PC-9 (cell line): ENCODE data around the gene C1R. TPM values are rescaled to one million over a fixed set of nuclear protein-coding genes. Genes with fewer than 3 reads are reported as not detected.

Source experiments
- BruUV-seq: library from RNA; stranded (reverse); fragments of 400-500 nt; replicated peaks from 2 replicates; lab custom pipeline; 2021; lab: Mats Ljungman, UMichigan
- CTCF ChIA-PET: fragments of 300-600 bp; sonication (Branson Sonifier 250); formaldehyde crosslinking; loops from one replicate; lab custom pipeline; 2022; ENCODE audit warnings: antibody characterized with exemption; lab: Charles Lee
- POLR2A ChIA-PET: fragments of 300-600 bp; sonication (Branson Sonifier 250); formaldehyde crosslinking; loops from one replicate; lab custom pipeline; 2022; ENCODE audit warnings: antibody characterized with exemption; ENCODE audit not compliant: unreplicated experiment; lab: Charles Lee
- DNase-seq, 2 experiments: peaks; one replicate each; pipeline versions ENCODE4 v3.0.0 to v3.0.0-alpha.2; 2015 to 2022; ENCODE audit warnings: mixed read lengths in 1 of 2
- H2AFZ ChIP-seq: fragments of 200-600 bp; sonication (generic); 2 replicates; pipeline ENCODE4 v1.8.1; 2017; ENCODE audit warnings: antibody characterized with exemption
- H3F3A ChIP-seq: fragments of 200-600 bp; sonication (generic); 2 replicates; pipeline ENCODE4 v1.8.1; 2017; ENCODE audit warnings: antibody characterized with exemption, mild to moderate bottlenecking, low read depth; ENCODE audit not compliant: insufficient read depth
- H3K27ac ChIP-seq: fragments of 200-600 bp; sonication (generic); 2 replicates; pipeline ENCODE4 v1.6.1; 2016; ENCODE audit warnings: mixed run types
- H3K27me3 ChIP-seq: fragments of 200-600 bp; sonication (generic); 2 replicates; pipeline ENCODE4 v1.6.1; 2016; ENCODE audit warnings: low read depth, mixed run types; ENCODE audit not compliant: insufficient read depth
- H3K36me3 ChIP-seq: fragments of 200-600 bp; sonication (generic); 2 replicates; pipeline ENCODE4 v1.6.1; 2016; ENCODE audit warnings: low read depth, mixed run types
- H3K4me1 ChIP-seq: fragments of 200-600 bp; sonication (generic); replicated peaks from 2 replicates; pipeline ENCODE4 v1.6.1; 2016; ENCODE audit warnings: mixed run types; ENCODE audit not compliant: insufficient read depth
- H3K4me2 ChIP-seq: fragments of 200-600 bp; sonication (generic); 2 replicates; pipeline ENCODE4 v1.6.1; 2017; ENCODE audit warnings: mixed run types
- H3K4me3 ChIP-seq: fragments of 200-600 bp; sonication (generic); 2 replicates; pipeline ENCODE4 v1.6.1; 2016; ENCODE audit warnings: mixed run types
- H3K79me2 ChIP-seq: fragments of 200-600 bp; sonication (generic); 2 replicates; pipeline ENCODE4 v1.6.1; 2017; ENCODE audit warnings: low read depth, mixed run types
- H3K9me2 ChIP-seq: fragments of 200-600 bp; sonication (generic); 2 replicates; pipeline ENCODE4 v1.8.1; 2017; ENCODE audit warnings: mild to moderate bottlenecking; ENCODE audit not compliant: insufficient read depth
- H3K9me3 ChIP-seq: fragments of 200-600 bp; sonication (generic); 2 replicates; pipeline ENCODE4 v1.8.1; 2016; ENCODE audit warnings: low read depth; ENCODE audit not compliant: insufficient read depth
- H4K20me1 ChIP-seq: fragments of 200-600 bp; sonication (generic); 2 replicates; pipeline ENCODE4 v1.8.1; 2017; ENCODE audit not compliant: insufficient read depth
- EZH2 ChIP-seq: fragments of 200-600 bp; sonication (generic); IDR thresholded peaks from 2 replicates; pipeline ENCODE4 v1.8.0; 2017; ENCODE audit warnings: antibody characterized with exemption, low read depth
- intact Hi-C: fragments of 100-400 bp; cut with micrococcal nuclease; formaldehyde crosslinking; loops from one replicate; pipeline ENCODE4 v1.10.0; 2022; ENCODE audit not compliant: unreplicated experiment
- total RNA-seq: library from RNA; stranded (reverse); gene quantifications from 2 replicates; pipeline ENCODE4 v1.2.3, GENCODE V29; 2021
- TF ChIP-seq, protein P1 (sequence below): fragments of 200-600 bp; sonication (generic); conservative IDR thresholded peaks from 2 replicates; pipeline ENCODE4 v1.6.1; 2017; ENCODE audit warnings: mixed run types, antibody characterized with exemption, mild to moderate bottlenecking, moderate library complexity

C1R gene
- total RNA-seq, 1 experiment from 2014 or later = 24.0 TPM

DNA sequence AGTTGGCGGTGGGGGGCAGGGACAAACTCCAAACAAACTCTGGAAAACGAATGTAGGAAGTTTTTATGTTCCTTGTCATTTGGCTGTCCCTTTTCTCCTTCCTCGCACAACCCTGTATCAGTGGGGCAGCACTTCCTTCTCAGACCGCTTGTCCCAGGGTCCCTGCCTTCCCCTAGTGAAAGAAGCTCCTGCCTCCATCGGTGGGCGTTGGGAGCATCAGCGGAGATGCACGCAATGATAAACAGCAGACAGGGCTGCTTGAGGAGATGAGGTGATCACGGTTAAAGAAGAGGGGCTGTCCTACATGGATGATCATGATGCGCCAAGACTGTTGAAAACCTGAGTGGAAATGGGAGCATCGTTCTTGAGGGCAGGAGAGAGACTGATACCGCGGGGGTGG, 31.1 kb downstream of the C1R start:
- peaks cover 16% of the 10 kb centered on the region; the same call in 1 of the 2 replicates for H3K4me1 ChIP-seq
- H3K4me3 ChIP-seq = no peak overlapping the region
- intact Hi-C loops = loop anchor here (2.0 kb wide), 1 partner anchor 128 kb away; the partner anchor contains the start of gene PEX5
- H3K36me3 ChIP-seq = no peaks in the 10 kb centered on the region
- H3K9me3 ChIP-seq = no peaks in the 10 kb centered on the region
- H3K79me2 ChIP-seq = no peaks in the 10 kb centered on the region
- no peak overlapping the region for H3K4me2 ChIP-seq
- DNase-seq = no peak
- no peak overlapping the region for H3K27ac ChIP-seq
- no peak overlapping the region for H2AFZ ChIP-seq
- H3K9me2 ChIP-seq = no peaks in the 10 kb centered on the region; the same call in 1 of the 2 replicates
- no peaks in the 10 kb centered on the region for H3K27me3 ChIP-seq
- ChIA-PET CTCF (interaction anchor here (0.6 to 1.6 kb wide), 6 partner anchors 8 to 50 kb away, joined by 3 to 4 read pairs (median 4); no protein-coding TSS in a partner anchor), POLR2A (interaction anchor here (0.6 kb wide), 2 partner anchors 33 to 52 kb away, joined by 3 read pairs; no protein-coding TSS in a partner anchor)
- TSS peak; percentile 76 for BruUV-seq
- no peaks in the 10 kb centered on the region for H4K20me1 ChIP-seq
- no peaks in the 10 kb centered on the region for H3F3A ChIP-seq
- TF ChIP-seq EZH2 = no peak
- TF ChIP-seq, protein P1, sequence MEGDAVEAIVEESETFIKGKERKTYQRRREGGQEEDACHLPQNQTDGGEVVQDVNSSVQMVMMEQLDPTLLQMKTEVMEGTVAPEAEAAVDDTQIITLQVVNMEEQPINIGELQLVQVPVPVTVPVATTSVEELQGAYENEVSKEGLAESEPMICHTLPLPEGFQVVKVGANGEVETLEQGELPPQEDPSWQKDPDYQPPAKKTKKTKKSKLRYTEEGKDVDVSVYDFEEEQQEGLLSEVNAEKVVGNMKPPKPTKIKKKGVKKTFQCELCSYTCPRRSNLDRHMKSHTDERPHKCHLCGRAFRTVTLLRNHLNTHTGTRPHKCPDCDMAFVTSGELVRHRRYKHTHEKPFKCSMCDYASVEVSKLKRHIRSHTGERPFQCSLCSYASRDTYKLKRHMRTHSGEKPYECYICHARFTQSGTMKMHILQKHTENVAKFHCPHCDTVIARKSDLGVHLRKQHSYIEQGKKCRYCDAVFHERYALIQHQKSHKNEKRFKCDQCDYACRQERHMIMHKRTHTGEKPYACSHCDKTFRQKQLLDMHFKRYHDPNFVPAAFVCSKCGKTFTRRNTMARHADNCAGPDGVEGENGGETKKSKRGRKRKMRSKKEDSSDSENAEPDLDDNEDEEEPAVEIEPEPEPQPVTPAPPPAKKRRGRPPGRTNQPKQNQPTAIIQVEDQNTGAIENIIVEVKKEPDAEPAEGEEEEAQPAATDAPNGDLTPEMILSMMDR = no peak

DNA sequence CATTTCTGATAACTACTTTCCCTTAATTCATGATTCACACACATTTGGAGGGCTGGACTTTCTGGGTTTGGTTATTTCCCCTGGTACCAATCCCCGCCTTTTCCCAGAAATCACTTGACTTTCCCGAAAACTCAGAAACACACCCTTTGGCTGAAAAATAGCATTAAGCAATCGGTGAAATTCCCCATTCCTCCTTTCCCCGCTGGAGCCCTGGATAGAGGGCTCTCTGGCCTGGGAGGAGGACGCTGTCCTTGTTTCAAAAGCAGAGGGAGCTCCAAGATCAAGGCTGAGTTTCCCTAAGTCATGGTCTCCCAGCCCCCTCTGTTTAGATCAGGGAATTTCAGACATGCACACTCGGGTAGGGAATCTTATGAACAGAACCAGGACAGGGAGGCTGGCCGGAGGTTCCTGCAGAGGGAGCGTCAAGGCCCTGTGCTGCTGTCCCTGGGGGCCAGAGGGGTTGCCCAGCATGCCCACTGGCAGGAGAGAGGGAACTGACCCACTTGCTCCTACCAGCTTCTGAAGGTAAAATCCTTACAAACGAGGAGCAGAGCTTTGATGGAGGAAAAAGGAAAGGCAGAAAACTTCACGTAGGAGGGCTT, 31.8 kb downstream of the C1R start, which contains the start of gene C1S:
Gene C1S, plus strand, starts transcription at position 366 of the 602 bp plus-strand sequence. CDS start 1,195 bp downstream, outside the sequence.
- Histone ChIP-seq H3K36me3 (no peaks in the 10 kb centered on the region), H3K4me1 (peaks cover 16% of the 10 kb centered on the region; the same call in 1 of the 2 replicates), H3K79me2 (no peaks in the 10 kb centered on the region), H3K9me3 (no peaks in the 10 kb centered on the region), H3K4me2 (peak within 1 kb of the TSS; percentile 35), H3K27me3 (peaks cover 2% of the 10 kb centered on the region; the same call in 1 of the 2 replicates), H3F3A (no peaks in the 10 kb centered on the region), H4K20me1 (no peaks in the 10 kb centered on the region), H3K27ac (no peak within 1 kb of the TSS), H3K9me2 (no peaks in the 10 kb centered on the region; the same call in 1 of the 2 replicates), H2AFZ (peak within 1 kb of the TSS; percentile 19; the same call in 1 of the 2 replicates), H3K4me3 (no peak within 1 kb of the TSS)
- intact Hi-C loops = loop anchor here (1.0 to 2.0 kb wide), 6 partner anchors 32 to 578 kb away; partner anchors contain the start of genes C1R and PEX5
- ChIA-PET CTCF (interaction anchor here (0.6 to 1.6 kb wide), 10 partner anchors 8 to 371 kb away, joined by 3 to 5 read pairs (median 4); partner anchors contain the start of gene ZNF384), POLR2A (interaction anchor here (0.5 to 0.7 kb wide), 4 partner anchors 9 to 134 kb away, joined by 3 to 4 read pairs (median 4); no protein-coding TSS in a partner anchor)
- no TSS peak for BruUV-seq
- TF ChIP-seq EZH2 = no peak
- TF ChIP-seq, protein P1 = peak; percentile 73
- DNase-seq = peak; percentile 68 to 69

GRCh38 chr12:7059780-7060179, 32.5 kb downstream of the C1R start:
- H3K9me3 ChIP-seq = no peaks in the 10 kb centered on the region
- no peaks in the 10 kb centered on the region; the same call in 1 of the 2 replicates for H3K9me2 ChIP-seq
- H3K4me1 ChIP-seq = peaks cover 16% of the 10 kb centered on the region; the same call in 1 of the 2 replicates
- H3K4me3 ChIP-seq = no peak overlapping the region
- intact Hi-C loops = loop anchor here (1.0 to 2.0 kb wide), 6 partner anchors 33 to 579 kb away; partner anchors contain the start of genes C1R and PEX5
- no peaks in the 10 kb centered on the region for H3K36me3 ChIP-seq
- BruUV-seq = no TSS peak
- CTCF ChIA-PET = interaction anchor here (0.6 to 1.6 kb wide), 6 partner anchors 9 to 370 kb away, joined by 3 to 5 read pairs (median 4); partner anchors contain the start of gene ZNF384
- no peaks in the 10 kb centered on the region for H3K79me2 ChIP-seq
- H3F3A ChIP-seq = no peaks in the 10 kb centered on the region
- peak overlapping the region; percentile 35; the same call in 1 of the 2 replicates for H3K4me2 ChIP-seq
- H3K27ac ChIP-seq = no peak overlapping the region
- DNase-seq = no peak
- TF ChIP-seq EZH2 = no peak
- TF ChIP-seq, protein P1 = no peak
- no peaks in the 10 kb centered on the region for H4K20me1 ChIP-seq
- peaks cover 8% of the 10 kb centered on the region for H3K27me3 ChIP-seq
- no peak overlapping the region for H2AFZ ChIP-seq
- POLR2A ChIA-PET = interaction anchor here (0.6 kb wide), 1 partner anchor 36 kb away, joined by 4 read pairs; no protein-coding TSS in a partner anchor
